Left ventricle myocardium inferior (tissue), 1 donor: Measurements from ENCODE around the gene NDUFA13. TPM values are rescaled to one million over a fixed set of nuclear protein-coding genes. Genes with fewer than 3 reads are reported as not detected.

Experiments used
- DNase-seq: peaks from one replicate; pipeline ENCODE4 v3.0.0-alpha.2; 2020
- H3K27ac ChIP-seq: fragments of 200-600 bp; replicated peaks from 2 replicates; pipeline ENCODE4 v1.8.0; 2021
- H3K27me3 ChIP-seq: fragments of 200-600 bp; 2 replicates; pipeline ENCODE4 v1.8.0; 2021; ENCODE audit warnings: low read depth
- H3K36me3 ChIP-seq: fragments of 200-600 bp; 2 replicates; pipeline ENCODE4 v1.8.0; 2021
- H3K4me1 ChIP-seq: fragments of 200-600 bp; 2 replicates; pipeline ENCODE4 v1.8.0; 2021
- H3K4me3 ChIP-seq: fragments of 200-600 bp; 2 replicates; pipeline ENCODE4 v1.8.0; 2021; ENCODE audit warnings: mild to moderate bottlenecking, moderate library complexity
- H3K9me3 ChIP-seq: fragments of 200-600 bp; replicated peaks from 2 replicates; pipeline ENCODE4 v1.8.0; 2021
- intact Hi-C: fragments of 100-400 bp; cut with micrococcal nuclease; formaldehyde crosslinking; loops from one replicate; pipeline ENCODE4 v1.11.0; 2022
- total RNA-seq: library from RNA; stranded (reverse); fragmentation: NEBNext Ultra II Directional; extraction: Animal tissue kit (Norgen Biotek cat#: 25700); gene quantifications from one replicate; pipeline ENCODE4 v1.2.1, GENCODE V29; 2021
- TF ChIP-seq, protein P1 (sequence below): fragments of 200-600 bp; IDR thresholded peaks from 2 replicates; pipeline ENCODE4 v1.8.0; 2021; ENCODE audit warnings: antibody characterized with exemption, mild to moderate bottlenecking, borderline replicate concordance
- donor health status: DM: no; HTN: yes; CAD: no; lungs with severe emphysema.

The NDUFA13 gene
- total RNA-seq, 1 donor from 2014 or later = 1,029 TPM

DNA sequence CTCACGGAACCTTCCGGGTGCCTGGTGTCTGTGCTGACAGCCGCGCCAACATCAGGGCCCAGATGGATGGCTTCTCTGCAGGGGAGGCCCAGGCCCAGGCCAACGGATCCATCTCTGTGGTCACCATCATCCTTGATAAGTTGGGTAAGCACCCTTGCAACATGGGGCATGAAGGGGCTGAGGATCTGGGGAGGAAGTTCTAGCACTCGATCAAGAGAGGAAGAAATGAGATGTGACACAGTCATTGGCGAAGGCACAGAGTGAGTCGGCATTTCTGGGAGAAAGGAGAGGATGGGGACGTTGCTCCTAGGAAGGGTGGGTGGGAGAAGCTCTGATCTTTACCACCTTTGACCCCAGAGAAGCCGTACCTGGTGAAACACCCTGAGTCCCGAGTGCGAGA lies 26.5 kb downstream of the NDUFA13 start:
- peaks cover 96% of the 10 kb centered on the region for H3K27me3 ChIP-seq

DNA sequence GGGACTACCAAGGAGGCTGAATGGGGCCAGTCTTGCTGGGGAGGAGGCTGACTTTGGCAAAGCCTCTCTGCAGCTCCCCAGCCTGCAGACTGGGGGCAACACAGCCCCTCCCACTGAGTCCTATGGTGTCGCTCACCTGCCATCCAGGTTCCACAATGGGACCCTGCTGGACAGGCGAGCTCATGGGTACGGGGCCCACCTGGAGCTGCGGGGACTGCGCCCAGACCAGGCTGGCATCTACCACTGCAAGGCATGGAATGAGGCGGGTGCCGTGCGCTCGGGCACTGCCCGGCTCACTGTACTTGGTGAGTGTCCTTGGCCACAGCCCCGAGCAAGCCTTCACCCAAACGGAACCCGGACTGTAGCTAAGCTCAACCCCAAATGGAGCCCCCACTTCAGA lies 27.1 kb downstream of the NDUFA13 start:
- intact Hi-C loops = no loop called here
- Histone ChIP-seq H3K9me3 (no peaks in the 10 kb centered on the region), H3K36me3 (no peaks in the 10 kb centered on the region), H3K4me1 (peaks cover 38% of the 10 kb centered on the region), H3K27ac (no peak overlapping the region), H3K4me3 (no peak overlapping the region), H3K27me3 (peaks cover 96% of the 10 kb centered on the region)
- no peak for DNase-seq
- TF ChIP-seq, protein P1, sequence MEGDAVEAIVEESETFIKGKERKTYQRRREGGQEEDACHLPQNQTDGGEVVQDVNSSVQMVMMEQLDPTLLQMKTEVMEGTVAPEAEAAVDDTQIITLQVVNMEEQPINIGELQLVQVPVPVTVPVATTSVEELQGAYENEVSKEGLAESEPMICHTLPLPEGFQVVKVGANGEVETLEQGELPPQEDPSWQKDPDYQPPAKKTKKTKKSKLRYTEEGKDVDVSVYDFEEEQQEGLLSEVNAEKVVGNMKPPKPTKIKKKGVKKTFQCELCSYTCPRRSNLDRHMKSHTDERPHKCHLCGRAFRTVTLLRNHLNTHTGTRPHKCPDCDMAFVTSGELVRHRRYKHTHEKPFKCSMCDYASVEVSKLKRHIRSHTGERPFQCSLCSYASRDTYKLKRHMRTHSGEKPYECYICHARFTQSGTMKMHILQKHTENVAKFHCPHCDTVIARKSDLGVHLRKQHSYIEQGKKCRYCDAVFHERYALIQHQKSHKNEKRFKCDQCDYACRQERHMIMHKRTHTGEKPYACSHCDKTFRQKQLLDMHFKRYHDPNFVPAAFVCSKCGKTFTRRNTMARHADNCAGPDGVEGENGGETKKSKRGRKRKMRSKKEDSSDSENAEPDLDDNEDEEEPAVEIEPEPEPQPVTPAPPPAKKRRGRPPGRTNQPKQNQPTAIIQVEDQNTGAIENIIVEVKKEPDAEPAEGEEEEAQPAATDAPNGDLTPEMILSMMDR = no peak

More for the DNA sequence above, 26.5 kb downstream of the NDUFA13 start:
- H3K9me3 ChIP-seq = no peaks in the 10 kb centered on the region
- H3K36me3 ChIP-seq = no peaks in the 10 kb centered on the region
- no peak overlapping the region for H3K27ac ChIP-seq
- H3K4me3 ChIP-seq = no peak overlapping the region
- TF ChIP-seq, protein P1 = no peak
- intact Hi-C loops = no loop called here
- no peak for DNase-seq
- peaks cover 38% of the 10 kb centered on the region for H3K4me1 ChIP-seq

DNA sequence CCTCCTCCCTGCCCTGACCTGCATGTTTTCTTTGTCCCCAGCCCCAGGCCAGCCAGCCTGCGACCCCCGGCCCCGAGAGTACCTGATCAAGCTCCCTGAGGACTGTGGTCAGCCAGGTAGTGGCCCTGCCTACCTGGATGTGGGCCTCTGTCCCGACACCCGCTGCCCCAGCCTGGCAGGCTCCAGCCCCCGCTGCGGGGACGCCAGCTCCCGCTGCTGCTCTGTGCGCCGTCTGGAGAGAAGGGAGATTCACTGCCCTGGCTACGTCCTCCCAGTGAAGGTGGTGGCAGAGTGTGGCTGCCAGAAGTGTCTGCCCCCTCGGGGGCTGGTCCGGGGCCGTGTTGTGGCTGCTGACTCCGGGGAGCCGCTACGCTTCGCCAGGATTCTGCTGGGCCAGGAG lies 27.6 kb downstream of the NDUFA13 start:
- Histone ChIP-seq H3K4me1 (peaks cover 38% of the 10 kb centered on the region), H3K36me3 (no peaks in the 10 kb centered on the region), H3K4me3 (no peak overlapping the region), H3K27me3 (peaks cover 95% of the 10 kb centered on the region), H3K9me3 (no peaks in the 10 kb centered on the region), H3K27ac (no peak overlapping the region)
- no peak for DNase-seq
- TF ChIP-seq, protein P1 = no peak
- intact Hi-C loops = no loop called here

DNA sequence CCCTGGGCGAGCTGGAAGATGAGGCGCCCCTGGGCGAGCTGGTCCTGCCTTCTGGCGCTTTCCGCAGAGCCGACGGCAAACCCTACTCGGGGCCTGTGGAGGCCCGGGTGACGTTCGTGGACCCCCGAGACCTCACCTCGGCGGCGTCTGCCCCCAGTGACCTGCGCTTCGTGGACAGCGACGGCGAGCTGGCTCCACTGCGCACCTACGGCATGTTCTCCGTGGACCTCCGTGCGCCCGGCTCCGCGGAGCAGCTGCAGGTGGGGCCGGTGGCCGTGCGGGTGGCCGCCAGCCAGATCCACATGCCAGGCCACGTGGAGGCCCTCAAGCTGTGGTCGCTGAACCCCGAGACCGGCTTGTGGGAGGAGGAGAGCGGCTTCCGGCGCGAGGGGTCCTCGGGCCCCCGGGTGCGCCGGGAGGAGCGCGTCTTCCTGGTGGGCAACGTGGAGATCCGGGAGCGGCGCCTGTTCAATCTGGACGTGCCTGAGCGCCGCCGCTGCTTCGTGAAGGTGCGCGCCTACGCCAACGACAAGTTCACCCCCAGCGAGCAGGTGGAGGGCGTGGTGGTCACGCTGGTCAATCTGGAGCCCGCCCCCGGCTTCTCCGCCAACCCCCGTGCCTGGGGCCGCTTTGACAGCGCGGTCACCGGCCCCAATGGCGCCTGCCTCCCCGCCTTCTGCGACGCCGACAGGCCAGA lies 28.4 kb downstream of the NDUFA13 start:
- no peak for DNase-seq
- Histone ChIP-seq H3K9me3 (no peaks in the 10 kb centered on the region), H3K4me1 (peaks cover 36% of the 10 kb centered on the region), H3K36me3 (no peaks in the 10 kb centered on the region), H3K27ac (no peak overlapping the region), H3K27me3 (peaks cover 96% of the 10 kb centered on the region), H3K4me3 (no peak overlapping the region)
- intact Hi-C loops = no loop called here
- TF ChIP-seq, protein P1 = no peak

DNA sequence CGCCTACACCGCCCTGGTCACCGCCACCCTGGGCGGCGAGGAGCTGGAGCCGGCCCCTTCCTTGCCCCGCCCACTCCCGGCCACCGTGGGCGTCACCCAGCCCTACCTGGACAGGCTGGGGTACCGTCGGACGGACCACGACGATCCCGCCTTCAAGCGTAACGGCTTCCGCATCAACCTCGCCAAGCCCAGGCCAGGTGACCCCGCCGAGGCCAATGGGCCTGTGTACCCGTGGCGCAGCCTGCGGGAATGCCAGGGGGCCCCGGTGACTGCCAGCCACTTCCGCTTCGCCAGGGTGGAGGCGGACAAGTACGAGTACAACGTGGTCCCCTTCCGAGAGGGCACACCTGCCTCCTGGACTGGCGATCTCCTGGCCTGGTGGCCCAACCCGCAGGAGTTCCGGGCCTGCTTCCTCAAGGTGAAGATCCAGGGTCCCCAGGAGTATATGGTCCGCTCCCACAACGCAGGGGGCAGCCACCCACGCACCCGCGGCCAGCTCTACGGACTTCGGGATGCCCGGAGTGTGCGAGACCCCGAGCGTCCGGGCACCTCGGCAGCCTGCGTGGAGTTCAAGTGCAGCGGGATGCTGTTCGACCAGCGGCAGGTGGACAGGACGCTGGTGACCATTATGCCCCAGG lies 29.0 kb downstream of the NDUFA13 start:
- Histone ChIP-seq H3K9me3 (no peaks in the 10 kb centered on the region), H3K36me3 (no peaks in the 10 kb centered on the region), H3K27me3 (peaks cover 96% of the 10 kb centered on the region), H3K27ac (no peak overlapping the region), H3K4me1 (peaks cover 40% of the 10 kb centered on the region), H3K4me3 (no peak overlapping the region)
- intact Hi-C loops = no loop called here
- no peak for DNase-seq
- TF ChIP-seq, protein P1 = no peak
